ENCODE data around the gene ALG1. TPM values are rescaled to one million over a fixed set of nuclear protein-coding genes. Genes with fewer than 3 reads are reported as not detected.

The ALG1 gene
- total and polyA plus RNA-seq, 2 experiments from 2014 or later, result 45.5 to 63.6 TPM

DNA sequence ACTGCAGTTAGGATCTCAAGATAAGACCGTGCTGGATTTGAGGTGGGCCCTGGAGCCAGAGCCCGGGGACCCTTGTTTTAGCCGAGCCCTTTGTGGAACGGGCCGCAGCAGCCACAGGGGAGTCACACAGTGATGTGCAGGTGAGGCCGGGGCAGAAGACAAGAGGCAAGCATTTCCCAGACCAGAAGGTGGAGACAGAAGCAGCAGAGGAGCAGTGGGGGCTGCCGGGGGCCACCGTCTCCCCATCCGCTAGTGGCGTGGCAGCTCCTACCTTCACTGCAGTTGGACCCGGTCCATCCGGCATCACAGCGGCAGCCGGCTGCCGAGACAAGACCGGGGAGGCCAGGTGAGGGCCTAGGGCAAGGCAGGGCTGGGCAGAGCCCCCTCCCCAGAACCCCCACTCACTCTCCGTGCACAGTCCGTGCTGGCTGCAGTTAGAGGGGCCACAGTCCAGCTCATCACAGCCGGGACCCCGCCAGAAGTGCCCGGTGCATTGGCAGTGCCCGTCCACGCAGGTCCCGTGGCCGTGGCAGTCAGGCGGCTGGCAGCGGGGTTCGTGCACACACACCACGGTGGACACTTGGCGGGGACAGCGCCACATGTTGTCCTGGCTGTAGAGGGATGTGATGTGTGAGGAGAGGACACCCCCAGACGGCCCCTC lies 43.9 kb upstream of the ALG1 start:
- H3K27ac ChIP-seq, result no peak overlapping the region
- H3K9me3 ChIP-seq (ENCODE audit: low read depth), result no peaks in the 10 kb centered on the region
- peak; percentile 2 for DNase-seq (ENCODE audit: low spot score)
- WGBS (ENCODE audit: low lambda C conversion rate, missing lambda C conversion rate), result 94% methylated on average over 18 of the region's 32 CpGs
- H3K79me2 ChIP-seq, result peaks cover 8% of the 10 kb centered on the region
- TF ChIP-seq EZH2phosphoT487 (IDR thresholded peaks at IDR 0.05; ENCODE audit: low read depth, severe bottlenecking, unreplicated experiment), result no peak
- no peak for TF ChIP-seq EZH2 (IDR thresholded peaks at IDR 0.05; ENCODE audit: borderline replicate concordance)
- TF ChIP-seq, protein P1, sequence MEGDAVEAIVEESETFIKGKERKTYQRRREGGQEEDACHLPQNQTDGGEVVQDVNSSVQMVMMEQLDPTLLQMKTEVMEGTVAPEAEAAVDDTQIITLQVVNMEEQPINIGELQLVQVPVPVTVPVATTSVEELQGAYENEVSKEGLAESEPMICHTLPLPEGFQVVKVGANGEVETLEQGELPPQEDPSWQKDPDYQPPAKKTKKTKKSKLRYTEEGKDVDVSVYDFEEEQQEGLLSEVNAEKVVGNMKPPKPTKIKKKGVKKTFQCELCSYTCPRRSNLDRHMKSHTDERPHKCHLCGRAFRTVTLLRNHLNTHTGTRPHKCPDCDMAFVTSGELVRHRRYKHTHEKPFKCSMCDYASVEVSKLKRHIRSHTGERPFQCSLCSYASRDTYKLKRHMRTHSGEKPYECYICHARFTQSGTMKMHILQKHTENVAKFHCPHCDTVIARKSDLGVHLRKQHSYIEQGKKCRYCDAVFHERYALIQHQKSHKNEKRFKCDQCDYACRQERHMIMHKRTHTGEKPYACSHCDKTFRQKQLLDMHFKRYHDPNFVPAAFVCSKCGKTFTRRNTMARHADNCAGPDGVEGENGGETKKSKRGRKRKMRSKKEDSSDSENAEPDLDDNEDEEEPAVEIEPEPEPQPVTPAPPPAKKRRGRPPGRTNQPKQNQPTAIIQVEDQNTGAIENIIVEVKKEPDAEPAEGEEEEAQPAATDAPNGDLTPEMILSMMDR (IDR thresholded peaks at IDR 0.05; ENCODE audit: poor library complexity), result no peak
- no peak overlapping the region for H3K4me2 ChIP-seq
- H3K27me3 ChIP-seq, result no peaks in the 10 kb centered on the region
- no peak overlapping the region for H2AFZ ChIP-seq
- H4K20me1 ChIP-seq (ENCODE audit: insufficient read depth, poor library complexity, severe bottlenecking), result no peaks in the 10 kb centered on the region
- no peaks in the 10 kb centered on the region for H3K9me2 ChIP-seq (replicated peaks; ENCODE audit: insufficient read depth)
- no peak overlapping the region for H3K4me3 ChIP-seq
- no peaks in the 10 kb centered on the region for H3K36me3 ChIP-seq (replicated peaks; ENCODE audit: insufficient read depth, low read depth)
- no peaks in the 10 kb centered on the region for H3K4me1 ChIP-seq (ENCODE audit: insufficient read depth)

GRCh38 chr16:5028950-5029475 lies 42.6 kb upstream of the ALG1 start:
- Histone ChIP-seq H4K20me1 (ENCODE audit: insufficient read depth, poor library complexity, severe bottlenecking) (no peaks in the 10 kb centered on the region), H3K4me2 (no peak overlapping the region), H3K4me1 (ENCODE audit: insufficient read depth) (no peaks in the 10 kb centered on the region), H3K27ac (no peak overlapping the region), H3K9me3 (ENCODE audit: low read depth) (no peaks in the 10 kb centered on the region), H3K9me2 (replicated peaks; ENCODE audit: insufficient read depth) (no peaks in the 10 kb centered on the region), H2AFZ (no peak overlapping the region), H3K27me3 (no peaks in the 10 kb centered on the region), H3K36me3 (replicated peaks; ENCODE audit: insufficient read depth, low read depth) (no peaks in the 10 kb centered on the region), H3K4me3 (no peak overlapping the region), H3K79me2 (peaks cover 8% of the 10 kb centered on the region)
- 94% methylated on average over 18 of the region's 18 CpGs for WGBS (ENCODE audit: low lambda C conversion rate, missing lambda C conversion rate)
- no peak for DNase-seq (ENCODE audit: low spot score)
- no peak for TF ChIP-seq EZH2 (IDR thresholded peaks at IDR 0.05; ENCODE audit: borderline replicate concordance)
- TF ChIP-seq EZH2phosphoT487 (IDR thresholded peaks at IDR 0.05; ENCODE audit: low read depth, severe bottlenecking, unreplicated experiment), result no peak
- TF ChIP-seq, protein P1 (IDR thresholded peaks at IDR 0.05; ENCODE audit: poor library complexity), result no peak

- no peak for TF ChIP-seq EZH2phosphoT487 (IDR thresholded peaks at IDR 0.05; ENCODE audit: low read depth, severe bottlenecking, unreplicated experiment)
- TF ChIP-seq, protein P1 (IDR thresholded peaks at IDR 0.05; ENCODE audit: poor library complexity), result no peak
- no peak for TF ChIP-seq EZH2 (IDR thresholded peaks at IDR 0.05; ENCODE audit: borderline replicate concordance)
- H3K4me3 ChIP-seq, result no peak overlapping the region
- H4K20me1 ChIP-seq (ENCODE audit: insufficient read depth, poor library complexity, severe bottlenecking), result no peaks in the 10 kb centered on the region
- H3K36me3 ChIP-seq (replicated peaks; ENCODE audit: insufficient read depth, low read depth), result no peaks in the 10 kb centered on the region
- no peaks in the 10 kb centered on the region for H3K9me2 ChIP-seq (replicated peaks; ENCODE audit: insufficient read depth)
- H3K27me3 ChIP-seq, result no peaks in the 10 kb centered on the region
- no peak for DNase-seq (ENCODE audit: low spot score)
- H3K9me3 ChIP-seq (ENCODE audit: low read depth), result no peaks in the 10 kb centered on the region
- H3K4me2 ChIP-seq, result no peak overlapping the region
- 94% methylated on average over 11 of the region's 12 CpGs for WGBS (ENCODE audit: low lambda C conversion rate, missing lambda C conversion rate)
- peaks cover 8% of the 10 kb centered on the region for H3K79me2 ChIP-seq
- no peak overlapping the region for H2AFZ ChIP-seq
- no peak overlapping the region for H3K27ac ChIP-seq
- no peaks in the 10 kb centered on the region for H3K4me1 ChIP-seq (ENCODE audit: insufficient read depth)
Measured at GRCh38 chr16:5030251-5030870, 41.3 kb upstream of the ALG1 start.
